PC-9 (cell line): ENCODE results near the gene RFX2.

Experiments
- EZH2 ChIP-seq: fragments of 200-600 bp; sonication (generic); IDR thresholded peaks from 2 replicates; pipeline ENCODE4 v1.8.0; 2017; ENCODE audit warnings: antibody characterized with exemption, low read depth
- TF ChIP-seq, protein P1 (sequence below): fragments of 200-600 bp; sonication (generic); conservative IDR thresholded peaks from 2 replicates; pipeline ENCODE4 v1.6.1; 2017; ENCODE audit warnings: mixed run types, antibody characterized with exemption, mild to moderate bottlenecking, moderate library complexity

DNA sequence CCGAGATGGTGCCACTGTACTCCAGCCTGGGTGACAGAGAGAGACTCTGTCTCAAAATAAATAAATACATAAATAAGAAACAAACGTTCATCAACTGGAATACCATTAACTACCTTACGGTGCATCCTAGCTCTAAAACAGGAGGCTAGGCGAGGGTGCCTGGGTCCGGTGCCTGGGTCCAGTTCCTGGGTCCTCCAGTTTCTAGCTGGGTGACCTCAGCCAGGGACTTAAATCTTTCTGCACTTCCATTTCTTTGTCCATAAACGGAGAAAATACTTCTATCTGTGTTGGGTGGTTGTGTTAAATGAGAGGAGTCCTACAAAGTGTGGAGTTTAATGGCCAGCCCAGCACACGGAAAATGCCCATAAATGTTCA is 34.0 kb downstream of the RFX2 start:
- TF ChIP-seq, protein P1, sequence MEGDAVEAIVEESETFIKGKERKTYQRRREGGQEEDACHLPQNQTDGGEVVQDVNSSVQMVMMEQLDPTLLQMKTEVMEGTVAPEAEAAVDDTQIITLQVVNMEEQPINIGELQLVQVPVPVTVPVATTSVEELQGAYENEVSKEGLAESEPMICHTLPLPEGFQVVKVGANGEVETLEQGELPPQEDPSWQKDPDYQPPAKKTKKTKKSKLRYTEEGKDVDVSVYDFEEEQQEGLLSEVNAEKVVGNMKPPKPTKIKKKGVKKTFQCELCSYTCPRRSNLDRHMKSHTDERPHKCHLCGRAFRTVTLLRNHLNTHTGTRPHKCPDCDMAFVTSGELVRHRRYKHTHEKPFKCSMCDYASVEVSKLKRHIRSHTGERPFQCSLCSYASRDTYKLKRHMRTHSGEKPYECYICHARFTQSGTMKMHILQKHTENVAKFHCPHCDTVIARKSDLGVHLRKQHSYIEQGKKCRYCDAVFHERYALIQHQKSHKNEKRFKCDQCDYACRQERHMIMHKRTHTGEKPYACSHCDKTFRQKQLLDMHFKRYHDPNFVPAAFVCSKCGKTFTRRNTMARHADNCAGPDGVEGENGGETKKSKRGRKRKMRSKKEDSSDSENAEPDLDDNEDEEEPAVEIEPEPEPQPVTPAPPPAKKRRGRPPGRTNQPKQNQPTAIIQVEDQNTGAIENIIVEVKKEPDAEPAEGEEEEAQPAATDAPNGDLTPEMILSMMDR, result no peak
- TF ChIP-seq EZH2, result no peak
